ENCODE measurements around the gene SLC17A2. TPM values are rescaled to one million over a fixed set of nuclear protein-coding genes. Genes with fewer than 3 reads are reported as not detected.

The SLC17A2 gene, protein sequence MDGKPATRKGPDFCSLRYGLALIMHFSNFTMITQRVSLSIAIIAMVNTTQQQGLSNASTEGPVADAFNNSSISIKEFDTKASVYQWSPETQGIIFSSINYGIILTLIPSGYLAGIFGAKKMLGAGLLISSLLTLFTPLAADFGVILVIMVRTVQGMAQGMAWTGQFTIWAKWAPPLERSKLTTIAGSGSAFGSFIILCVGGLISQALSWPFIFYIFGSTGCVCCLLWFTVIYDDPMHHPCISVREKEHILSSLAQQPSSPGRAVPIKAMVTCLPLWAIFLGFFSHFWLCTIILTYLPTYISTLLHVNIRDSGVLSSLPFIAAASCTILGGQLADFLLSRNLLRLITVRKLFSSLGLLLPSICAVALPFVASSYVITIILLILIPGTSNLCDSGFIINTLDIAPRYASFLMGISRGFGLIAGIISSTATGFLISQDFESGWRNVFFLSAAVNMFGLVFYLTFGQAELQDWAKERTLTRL
- not detected for total RNA-seq

- ChIA-PET CTCF (no interaction called here), POLR2A (no interaction called here)
- Mint-ChIP-seq H3K4me1 (peaks cover 6% of the 10 kb centered on the region), H3K27me3 (no peaks in the 10 kb centered on the region), H3K4me3 (no peak within 1 kb of the TSS), H3K36me3 (ENCODE audit: low read depth) (no peaks in the 10 kb centered on the region), H3K9me3 (no peaks in the 10 kb centered on the region), H3K27ac (no peak within 1 kb of the TSS)
- DNase-seq, result no peak
Observed at GRCh38 chr6:25930532-25931410, at the start of gene SLC17A2. Gene SLC17A2 (minus strand): TSS chr6:25930691. CDS start chr6:25925796, 4,895 bp downstream.

DNA sequence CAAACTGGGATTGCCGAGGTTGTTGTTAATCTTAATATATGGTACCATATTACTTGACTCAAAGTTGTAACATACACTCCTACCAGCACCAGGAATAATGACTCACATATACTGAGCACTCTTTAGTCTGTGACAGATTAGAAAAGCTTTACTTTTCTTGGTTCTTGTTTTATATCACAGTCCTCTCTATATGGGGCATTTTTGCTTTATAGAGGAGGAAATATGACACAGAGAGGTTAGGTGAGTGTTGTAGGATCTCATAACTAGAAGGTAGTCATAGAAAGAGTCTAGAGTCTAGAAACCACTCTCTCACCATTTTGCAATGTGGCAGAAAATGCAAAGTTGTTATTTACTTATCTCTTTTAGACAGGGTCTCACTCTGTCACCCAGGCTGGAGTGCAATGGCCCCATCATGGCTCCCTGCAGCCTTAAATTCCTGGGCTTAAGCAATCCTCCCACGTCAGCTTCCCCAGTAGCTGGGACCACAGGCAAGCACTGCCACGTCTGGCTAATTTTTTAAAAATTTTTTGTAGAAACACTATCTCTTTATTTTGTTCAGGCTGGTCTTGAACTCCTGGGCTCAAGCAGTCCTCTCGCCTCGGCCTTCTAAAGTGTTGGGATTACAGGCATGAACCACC, 45.6 kb upstream of the SLC17A2 start:
- Mint-ChIP-seq H3K36me3 (ENCODE audit: low read depth) (peaks cover 83% of the 10 kb centered on the region), H3K4me3 (no peak overlapping the region), H3K27ac (peak overlapping the region; percentile 31), H3K9me3 (no peaks in the 10 kb centered on the region), H3K27me3 (no peaks in the 10 kb centered on the region), H3K4me1 (peaks cover 46% of the 10 kb centered on the region)
- ChIA-PET POLR2A (interaction anchor here (1.4 to 2.3 kb wide), 4 partner anchors 10 to 14 kb away, joined by 4 to 9 read pairs (median 6); no protein-coding TSS in a partner anchor), CTCF (interaction anchor here (1.4 to 2.2 kb wide), 2 partner anchors 8 to 16 kb away, joined by 5 to 14 read pairs; no protein-coding TSS in a partner anchor)
- DNase-seq, result no peak

GRCh38 chr6:25973923-25974555, 43.5 kb upstream of the SLC17A2 start:
- Mint-ChIP-seq H3K4me3 (no peak overlapping the region), H3K27ac (no peak overlapping the region), H3K27me3 (no peaks in the 10 kb centered on the region), H3K9me3 (no peaks in the 10 kb centered on the region), H3K36me3 (ENCODE audit: low read depth) (peaks cover 85% of the 10 kb centered on the region), H3K4me1 (peaks cover 53% of the 10 kb centered on the region)
- no peak for DNase-seq
- ChIA-PET CTCF (interaction anchor here (2.1 kb wide), 1 partner anchor 18 kb away, joined by 12 read pairs; no protein-coding TSS in a partner anchor), POLR2A (interaction anchor here (0.9 to 2.3 kb wide), 4 partner anchors 8 to 46 kb away, joined by 6 to 10 read pairs (median 8); partner anchors contain the start of gene TRIM38)

- ChIA-PET CTCF (interaction anchor here (0.5 to 2.1 kb wide), 3 partner anchors 20 to 30 kb away, joined by 3 to 12 read pairs (median 3); no protein-coding TSS in a partner anchor), POLR2A (interaction anchor here (0.9 to 2.3 kb wide), 6 partner anchors 10 to 47 kb away, joined by 3 to 10 read pairs (median 5); partner anchors contain the start of gene TRIM38)
- no peaks in the 10 kb centered on the region for H3K9me3 Mint-ChIP-seq
- DNase-seq, result no peak
- no peak overlapping the region for H3K4me3 Mint-ChIP-seq
- H3K27me3 Mint-ChIP-seq, result no peaks in the 10 kb centered on the region
- peaks cover 90% of the 10 kb centered on the region for H3K36me3 Mint-ChIP-seq (ENCODE audit: low read depth)
- H3K4me1 Mint-ChIP-seq, result peaks cover 64% of the 10 kb centered on the region
- no peak overlapping the region for H3K27ac Mint-ChIP-seq
Observed at GRCh38 chr6:25972902-25973301, 42.4 kb upstream of the SLC17A2 start.

DNA sequence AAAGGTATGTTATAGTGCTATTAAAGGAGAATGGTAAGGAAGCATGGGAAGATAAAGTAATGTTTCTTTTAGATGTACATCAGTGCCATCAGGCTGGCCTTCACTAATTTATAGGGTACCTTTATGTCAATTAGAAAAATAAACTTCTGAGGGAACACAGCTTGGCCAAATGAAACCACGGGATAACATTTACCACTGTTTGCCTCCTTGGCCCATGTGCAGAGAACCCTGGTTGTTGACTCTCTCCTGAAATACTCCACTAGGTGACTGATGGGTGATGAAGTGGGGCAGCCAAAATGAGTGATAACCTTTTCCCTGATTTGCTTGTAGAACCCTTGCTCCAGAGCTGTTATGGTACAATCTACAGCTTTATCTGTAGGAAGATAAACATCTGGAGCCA, 41.6 kb upstream of the SLC17A2 start:
- H3K4me1 Mint-ChIP-seq, result peaks cover 71% of the 10 kb centered on the region
- no peaks in the 10 kb centered on the region for H3K27me3 Mint-ChIP-seq
- H3K27ac Mint-ChIP-seq, result no peak overlapping the region
- ChIA-PET CTCF (interaction anchor here (2.1 kb wide), 1 partner anchor 20 kb away, joined by 12 read pairs; no protein-coding TSS in a partner anchor), POLR2A (interaction anchor here (0.9 to 2.3 kb wide), 4 partner anchors 10 to 48 kb away, joined by 3 to 6 read pairs (median 5); partner anchors contain the start of gene TRIM38)
- no peaks in the 10 kb centered on the region for H3K9me3 Mint-ChIP-seq
- peaks cover 90% of the 10 kb centered on the region for H3K36me3 Mint-ChIP-seq (ENCODE audit: low read depth)
- no peak for DNase-seq
- no peak overlapping the region for H3K4me3 Mint-ChIP-seq

GRCh38 chr6:25971187-25971821, 40.8 kb upstream of the SLC17A2 start:
- CTCF ChIA-PET, result interaction anchor here (2.9 kb wide), 1 partner anchor 21 kb away, joined by 15 read pairs; no protein-coding TSS in a partner anchor
- peaks cover 72% of the 10 kb centered on the region for H3K4me1 Mint-ChIP-seq
- no peak overlapping the region for H3K4me3 Mint-ChIP-seq
- POLR2A ChIA-PET, result interaction anchor here (1.3 kb wide), 1 partner anchor 12 kb away, joined by 5 read pairs; no protein-coding TSS in a partner anchor
- no peaks in the 10 kb centered on the region for H3K9me3 Mint-ChIP-seq
- DNase-seq, result no peak
- peaks cover 90% of the 10 kb centered on the region for H3K36me3 Mint-ChIP-seq (ENCODE audit: low read depth)
- H3K27me3 Mint-ChIP-seq, result no peaks in the 10 kb centered on the region
- H3K27ac Mint-ChIP-seq, result no peak overlapping the region

DNA sequence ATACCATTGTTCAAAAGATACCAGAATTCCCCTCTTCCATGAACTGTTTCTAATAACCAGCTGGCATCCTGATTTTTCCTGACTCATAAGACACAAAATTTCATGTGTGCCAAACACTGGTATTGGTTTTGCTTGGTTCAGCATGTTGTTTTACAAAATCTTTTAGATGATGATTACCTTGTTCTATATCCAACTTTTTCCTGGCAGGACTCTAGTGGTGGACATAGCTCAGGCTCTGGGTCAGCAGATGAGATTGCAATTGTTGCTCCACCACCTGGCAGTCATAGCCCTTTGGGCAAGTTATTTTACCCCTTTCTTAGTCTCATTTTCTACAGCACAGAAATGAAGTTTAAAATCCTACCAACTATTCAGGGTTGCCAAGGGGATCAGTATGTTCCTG, 38.3 kb upstream of the SLC17A2 start:
- Mint-ChIP-seq H3K4me3 (peak overlapping the region; percentile 14), H3K4me1 (peaks cover 78% of the 10 kb centered on the region), H3K27me3 (no peaks in the 10 kb centered on the region), H3K36me3 (ENCODE audit: low read depth) (peaks cover 92% of the 10 kb centered on the region), H3K9me3 (no peaks in the 10 kb centered on the region), H3K27ac (no peak overlapping the region)
- no peak for DNase-seq
- ChIA-PET CTCF (interaction anchor here (0.6 to 2.9 kb wide), 4 partner anchors 23 to 1770 kb away, joined by 3 to 15 read pairs (median 8); no protein-coding TSS in a partner anchor), POLR2A (interaction anchor here (0.9 to 1.5 kb wide), 3 partner anchors 23 to 58 kb away, joined by 3 to 7 read pairs (median 3); a partner anchor contains a TSS)

DNA sequence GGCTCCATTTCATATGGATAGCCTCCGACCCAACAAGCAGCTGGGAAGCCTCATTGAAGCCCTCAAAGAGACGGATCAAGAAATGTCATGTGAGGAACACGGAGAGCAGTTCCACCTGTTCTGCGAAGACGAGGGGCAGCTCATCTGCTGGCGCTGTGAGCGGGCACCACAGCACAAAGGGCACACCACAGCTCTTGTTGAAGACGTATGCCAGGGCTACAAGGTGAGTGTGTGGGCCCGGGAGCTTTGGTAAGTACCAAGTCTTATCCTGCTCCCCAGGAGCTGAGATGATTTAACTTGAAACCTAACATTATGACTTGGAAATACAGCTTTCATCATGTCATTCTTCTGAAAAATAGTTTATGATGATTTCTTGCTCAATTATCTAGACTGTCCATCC, 36.2 kb upstream of the SLC17A2 start:
- POLR2A ChIA-PET, result interaction anchor here (1.1 to 2.7 kb wide), 7 partner anchors 8 to 54 kb away, joined by 4 to 18 read pairs (median 7); a partner anchor contains a TSS
- peaks cover 75% of the 10 kb centered on the region for H3K4me1 Mint-ChIP-seq
- DNase-seq, result no peak
- peak overlapping the region; percentile 27 for H3K27ac Mint-ChIP-seq
- peak overlapping the region; percentile 71 for H3K4me3 Mint-ChIP-seq
- H3K9me3 Mint-ChIP-seq, result no peaks in the 10 kb centered on the region
- CTCF ChIA-PET, result interaction anchor here (1.5 to 2.8 kb wide), 3 partner anchors 25 to 60 kb away, joined by 4 to 20 read pairs (median 4); no protein-coding TSS in a partner anchor
- H3K36me3 Mint-ChIP-seq (ENCODE audit: low read depth), result peaks cover 82% of the 10 kb centered on the region
- H3K27me3 Mint-ChIP-seq, result no peaks in the 10 kb centered on the region

- CTCF ChIA-PET, result interaction anchor here (0.9 to 2.8 kb wide), 3 partner anchors 27 to 61 kb away, joined by 3 to 20 read pairs (median 4); a partner anchor contains a TSS
Observed at GRCh38 chr6:25965058-25965457, 34.6 kb upstream of the SLC17A2 start.

GRCh38 chr6:25963426-25964123, 33.1 kb upstream of the SLC17A2 start:
- Mint-ChIP-seq H3K27ac (peak overlapping the region; percentile 96), H3K36me3 (ENCODE audit: low read depth) (peaks cover 69% of the 10 kb centered on the region), H3K27me3 (no peaks in the 10 kb centered on the region), H3K9me3 (peaks cover 17% of the 10 kb centered on the region), H3K4me3 (peak overlapping the region; percentile 96), H3K4me1 (peaks cover 85% of the 10 kb centered on the region)
- DNase-seq, result no peak
- ChIA-PET CTCF (interaction anchor here (0.9 to 2.6 kb wide), 3 partner anchors 14 to 29 kb away, joined by 3 to 17 read pairs (median 3); no protein-coding TSS in a partner anchor), POLR2A (interaction anchor here (0.7 to 7.4 kb wide), 16 partner anchors 10 to 825 kb away, joined by 3 to 78 read pairs (median 7); a partner anchor contains a TSS)

More at GRCh38 chr6:25965058-25965457, 34.6 kb upstream of the SLC17A2 start:
- H3K9me3 Mint-ChIP-seq, result peaks cover 8% of the 10 kb centered on the region
- H3K4me3 Mint-ChIP-seq, result peak overlapping the region; percentile 72
- peaks cover 71% of the 10 kb centered on the region for H3K36me3 Mint-ChIP-seq (ENCODE audit: low read depth)
- H3K27me3 Mint-ChIP-seq, result no peaks in the 10 kb centered on the region
- peaks cover 80% of the 10 kb centered on the region for H3K4me1 Mint-ChIP-seq
- H3K27ac Mint-ChIP-seq, result no peak overlapping the region
- POLR2A ChIA-PET, result interaction anchor here (0.8 to 2.4 kb wide), 5 partner anchors 10 to 56 kb away, joined by 4 to 9 read pairs (median 4); a partner anchor contains a TSS
- DNase-seq, result no peak
